Measurements from ENCODE around the gene STOX1. TPM values are rescaled to one million over a fixed set of nuclear protein-coding genes. Genes with fewer than 3 reads are reported as not detected.

The STOX1 gene
- total RNA-seq, 1 experiment from 2014 or later, result 1.9 TPM

DNA sequence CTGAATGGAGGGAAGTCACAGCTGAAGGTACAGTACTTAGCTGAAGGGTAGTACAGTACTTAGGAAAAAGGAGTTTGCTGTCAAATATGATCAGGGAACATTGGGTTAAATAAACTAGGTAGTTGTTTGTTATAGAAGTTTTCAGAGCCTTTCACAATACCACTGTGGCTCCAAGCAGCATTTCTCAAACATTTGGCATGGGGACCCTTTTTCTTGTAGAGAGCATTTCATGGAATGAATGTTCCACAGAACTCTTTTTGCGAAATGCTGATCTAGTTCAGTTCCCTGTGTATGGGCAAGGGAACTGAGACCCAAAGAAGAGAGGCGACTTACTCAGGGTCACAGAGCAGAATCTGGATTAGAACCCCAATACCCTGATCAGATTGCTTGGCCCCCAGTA lies 42.3 kb downstream of the STOX1 start:
- DNase-seq (ENCODE audit: low spot score) (no peak), ATAC-seq (no peak)
- Mint-ChIP-seq H3K4me3 (no peak overlapping the region), H3K36me3 (peaks cover 22% of the 10 kb centered on the region), H3K27ac (no peak overlapping the region), H3K4me1 (peaks cover 27% of the 10 kb centered on the region), H3K9me3 (peaks cover 32% of the 10 kb centered on the region), H3K27me3 (ENCODE audit: low read depth) (peaks cover 13% of the 10 kb centered on the region)
- CTCF ChIA-PET, result no interaction called here
- POLR2A ChIA-PET, result no interaction called here
- TF ChIP-seq SP1 (CRISPR knock-in tag; conservative IDR thresholded peaks at IDR 0.05) (no peak), GRHL2 (CRISPR knock-in tag; IDR thresholded peaks at IDR 0.05; ENCODE audit: insufficient replicate concordance, severe bottlenecking) (no peak), NR3C1 (CRISPR knock-in tag; conservative IDR thresholded peaks at IDR 0.05; ENCODE audit: low read depth) (no peak), RELA (CRISPR knock-in tag; IDR thresholded peaks at IDR 0.05; ENCODE audit: borderline replicate concordance) (no peak), JAZF1 (CRISPR knock-in tag; IDR thresholded peaks at IDR 0.05) (no peak), FOXJ3 (CRISPR knock-in tag; IDR thresholded peaks at IDR 0.05; ENCODE audit: borderline replicate concordance) (no peak), ZNF219 (CRISPR knock-in tag; IDR thresholded peaks at IDR 0.05; ENCODE audit: borderline replicate concordance) (no peak), OVOL2 (CRISPR knock-in tag; IDR thresholded peaks at IDR 0.05; ENCODE audit: borderline replicate concordance) (no peak), FOXP1 (CRISPR knock-in tag; IDR thresholded peaks at IDR 0.05; ENCODE audit: borderline replicate concordance) (no peak), ETV6 (CRISPR knock-in tag; IDR thresholded peaks at IDR 0.05) (no peak), TEAD4 (CRISPR knock-in tag; IDR thresholded peaks at IDR 0.05) (no peak)
- TF ChIP-seq, protein P1, sequence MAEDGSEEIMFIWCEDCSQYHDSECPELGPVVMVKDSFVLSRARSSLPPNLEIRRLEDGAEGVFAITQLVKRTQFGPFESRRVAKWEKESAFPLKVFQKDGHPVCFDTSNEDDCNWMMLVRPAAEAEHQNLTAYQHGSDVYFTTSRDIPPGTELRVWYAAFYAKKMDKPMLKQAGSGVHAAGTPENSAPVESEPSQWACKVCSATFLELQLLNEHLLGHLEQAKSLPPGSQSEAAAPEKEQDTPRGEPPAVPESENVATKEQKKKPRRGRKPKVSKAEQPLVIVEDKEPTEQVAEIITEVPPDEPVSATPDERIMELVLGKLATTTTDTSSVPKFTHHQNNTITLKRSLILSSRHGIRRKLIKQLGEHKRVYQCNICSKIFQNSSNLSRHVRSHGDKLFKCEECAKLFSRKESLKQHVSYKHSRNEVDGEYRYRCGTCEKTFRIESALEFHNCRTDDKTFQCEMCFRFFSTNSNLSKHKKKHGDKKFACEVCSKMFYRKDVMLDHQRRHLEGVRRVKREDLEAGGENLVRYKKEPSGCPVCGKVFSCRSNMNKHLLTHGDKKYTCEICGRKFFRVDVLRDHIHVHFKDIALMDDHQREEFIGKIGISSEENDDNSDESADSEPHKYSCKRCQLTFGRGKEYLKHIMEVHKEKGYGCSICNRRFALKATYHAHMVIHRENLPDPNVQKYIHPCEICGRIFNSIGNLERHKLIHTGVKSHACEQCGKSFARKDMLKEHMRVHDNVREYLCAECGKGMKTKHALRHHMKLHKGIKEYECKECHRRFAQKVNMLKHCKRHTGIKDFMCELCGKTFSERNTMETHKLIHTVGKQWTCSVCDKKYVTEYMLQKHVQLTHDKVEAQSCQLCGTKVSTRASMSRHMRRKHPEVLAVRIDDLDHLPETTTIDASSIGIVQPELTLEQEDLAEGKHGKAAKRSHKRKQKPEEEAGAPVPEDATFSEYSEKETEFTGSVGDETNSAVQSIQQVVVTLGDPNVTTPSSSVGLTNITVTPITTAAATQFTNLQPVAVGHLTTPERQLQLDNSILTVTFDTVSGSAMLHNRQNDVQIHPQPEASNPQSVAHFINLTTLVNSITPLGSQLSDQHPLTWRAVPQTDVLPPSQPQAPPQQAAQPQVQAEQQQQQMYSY (CRISPR knock-in tag; IDR thresholded peaks at IDR 0.05), result no peak
- TF ChIP-seq, protein P2, sequence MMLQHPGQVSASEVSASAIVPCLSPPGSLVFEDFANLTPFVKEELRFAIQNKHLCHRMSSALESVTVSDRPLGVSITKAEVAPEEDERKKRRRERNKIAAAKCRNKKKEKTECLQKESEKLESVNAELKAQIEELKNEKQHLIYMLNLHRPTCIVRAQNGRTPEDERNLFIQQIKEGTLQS (CRISPR knock-in tag; conservative IDR thresholded peaks at IDR 0.05), result no peak
- TF ChIP-seq, protein P3, sequence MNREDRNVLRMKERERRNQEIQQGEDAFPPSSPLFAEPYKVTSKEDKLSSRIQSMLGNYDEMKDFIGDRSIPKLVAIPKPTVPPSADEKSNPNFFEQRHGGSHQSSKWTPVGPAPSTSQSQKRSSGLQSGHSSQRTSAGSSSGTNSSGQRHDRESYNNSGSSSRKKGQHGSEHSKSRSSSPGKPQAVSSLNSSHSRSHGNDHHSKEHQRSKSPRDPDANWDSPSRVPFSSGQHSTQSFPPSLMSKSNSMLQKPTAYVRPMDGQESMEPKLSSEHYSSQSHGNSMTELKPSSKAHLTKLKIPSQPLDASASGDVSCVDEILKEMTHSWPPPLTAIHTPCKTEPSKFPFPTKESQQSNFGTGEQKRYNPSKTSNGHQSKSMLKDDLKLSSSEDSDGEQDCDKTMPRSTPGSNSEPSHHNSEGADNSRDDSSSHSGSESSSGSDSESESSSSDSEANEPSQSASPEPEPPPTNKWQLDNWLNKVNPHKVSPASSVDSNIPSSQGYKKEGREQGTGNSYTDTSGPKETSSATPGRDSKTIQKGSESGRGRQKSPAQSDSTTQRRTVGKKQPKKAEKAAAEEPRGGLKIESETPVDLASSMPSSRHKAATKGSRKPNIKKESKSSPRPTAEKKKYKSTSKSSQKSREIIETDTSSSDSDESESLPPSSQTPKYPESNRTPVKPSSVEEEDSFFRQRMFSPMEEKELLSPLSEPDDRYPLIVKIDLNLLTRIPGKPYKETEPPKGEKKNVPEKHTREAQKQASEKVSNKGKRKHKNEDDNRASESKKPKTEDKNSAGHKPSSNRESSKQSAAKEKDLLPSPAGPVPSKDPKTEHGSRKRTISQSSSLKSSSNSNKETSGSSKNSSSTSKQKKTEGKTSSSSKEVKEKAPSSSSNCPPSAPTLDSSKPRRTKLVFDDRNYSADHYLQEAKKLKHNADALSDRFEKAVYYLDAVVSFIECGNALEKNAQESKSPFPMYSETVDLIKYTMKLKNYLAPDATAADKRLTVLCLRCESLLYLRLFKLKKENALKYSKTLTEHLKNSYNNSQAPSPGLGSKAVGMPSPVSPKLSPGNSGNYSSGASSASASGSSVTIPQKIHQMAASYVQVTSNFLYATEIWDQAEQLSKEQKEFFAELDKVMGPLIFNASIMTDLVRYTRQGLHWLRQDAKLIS (CRISPR knock-in tag; IDR thresholded peaks at IDR 0.05; ENCODE audit: borderline replicate concordance), result no peak
- TF ChIP-seq, protein P4, sequence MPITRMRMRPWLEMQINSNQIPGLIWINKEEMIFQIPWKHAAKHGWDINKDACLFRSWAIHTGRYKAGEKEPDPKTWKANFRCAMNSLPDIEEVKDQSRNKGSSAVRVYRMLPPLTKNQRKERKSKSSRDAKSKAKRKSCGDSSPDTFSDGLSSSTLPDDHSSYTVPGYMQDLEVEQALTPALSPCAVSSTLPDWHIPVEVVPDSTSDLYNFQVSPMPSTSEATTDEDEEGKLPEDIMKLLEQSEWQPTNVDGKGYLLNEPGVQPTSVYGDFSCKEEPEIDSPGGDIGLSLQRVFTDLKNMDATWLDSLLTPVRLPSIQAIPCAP (CRISPR knock-in tag; IDR thresholded peaks at IDR 0.05), result no peak
- TF ChIP-seq, protein P5, sequence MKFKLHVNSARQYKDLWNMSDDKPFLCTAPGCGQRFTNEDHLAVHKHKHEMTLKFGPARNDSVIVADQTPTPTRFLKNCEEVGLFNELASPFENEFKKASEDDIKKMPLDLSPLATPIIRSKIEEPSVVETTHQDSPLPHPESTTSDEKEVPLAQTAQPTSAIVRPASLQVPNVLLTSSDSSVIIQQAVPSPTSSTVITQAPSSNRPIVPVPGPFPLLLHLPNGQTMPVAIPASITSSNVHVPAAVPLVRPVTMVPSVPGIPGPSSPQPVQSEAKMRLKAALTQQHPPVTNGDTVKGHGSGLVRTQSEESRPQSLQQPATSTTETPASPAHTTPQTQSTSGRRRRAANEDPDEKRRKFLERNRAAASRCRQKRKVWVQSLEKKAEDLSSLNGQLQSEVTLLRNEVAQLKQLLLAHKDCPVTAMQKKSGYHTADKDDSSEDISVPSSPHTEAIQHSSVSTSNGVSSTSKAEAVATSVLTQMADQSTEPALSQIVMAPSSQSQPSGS (CRISPR knock-in tag; IDR thresholded peaks at IDR 0.05; ENCODE audit: borderline replicate concordance, low read depth), result no peak

DNA sequence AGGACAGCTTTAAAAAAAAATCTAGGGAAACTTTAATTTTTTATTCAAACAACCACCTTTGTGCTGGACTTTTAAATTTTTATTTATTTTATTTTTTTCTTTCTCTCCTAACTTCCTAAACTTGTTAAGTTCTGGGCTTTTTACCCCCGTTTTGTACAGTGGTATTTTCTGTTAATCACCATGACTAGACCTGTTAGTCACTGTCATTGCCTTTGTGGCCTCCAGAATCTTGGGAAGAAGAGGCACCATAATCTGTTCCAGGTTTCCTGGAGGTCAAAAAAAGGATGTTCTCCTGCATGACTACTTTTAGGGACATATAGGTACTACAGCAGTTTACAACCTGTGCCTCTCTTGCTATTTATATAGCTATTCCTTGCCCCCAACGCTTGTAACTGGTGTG lies 42.7 kb downstream of the STOX1 start:
- DNase-seq (ENCODE audit: low spot score) (no peak), ATAC-seq (no peak)
- Mint-ChIP-seq H3K9me3 (peaks cover 32% of the 10 kb centered on the region), H3K36me3 (peaks cover 22% of the 10 kb centered on the region), H3K4me3 (no peak overlapping the region), H3K27me3 (ENCODE audit: low read depth) (peaks cover 13% of the 10 kb centered on the region), H3K4me1 (peaks cover 27% of the 10 kb centered on the region), H3K27ac (no peak overlapping the region)
- ChIA-PET CTCF (no interaction called here), POLR2A (no interaction called here)
- TF ChIP-seq, protein P3 (CRISPR knock-in tag; IDR thresholded peaks at IDR 0.05; ENCODE audit: borderline replicate concordance), result no peak
- no peak for TF ChIP-seq GTF2I (CRISPR knock-in tag; conservative IDR thresholded peaks at IDR 0.05)
- TF ChIP-seq MXD4 (CRISPR knock-in tag; IDR thresholded peaks at IDR 0.05; ENCODE audit: borderline replicate concordance), result no peak
- TF ChIP-seq, protein P6, sequence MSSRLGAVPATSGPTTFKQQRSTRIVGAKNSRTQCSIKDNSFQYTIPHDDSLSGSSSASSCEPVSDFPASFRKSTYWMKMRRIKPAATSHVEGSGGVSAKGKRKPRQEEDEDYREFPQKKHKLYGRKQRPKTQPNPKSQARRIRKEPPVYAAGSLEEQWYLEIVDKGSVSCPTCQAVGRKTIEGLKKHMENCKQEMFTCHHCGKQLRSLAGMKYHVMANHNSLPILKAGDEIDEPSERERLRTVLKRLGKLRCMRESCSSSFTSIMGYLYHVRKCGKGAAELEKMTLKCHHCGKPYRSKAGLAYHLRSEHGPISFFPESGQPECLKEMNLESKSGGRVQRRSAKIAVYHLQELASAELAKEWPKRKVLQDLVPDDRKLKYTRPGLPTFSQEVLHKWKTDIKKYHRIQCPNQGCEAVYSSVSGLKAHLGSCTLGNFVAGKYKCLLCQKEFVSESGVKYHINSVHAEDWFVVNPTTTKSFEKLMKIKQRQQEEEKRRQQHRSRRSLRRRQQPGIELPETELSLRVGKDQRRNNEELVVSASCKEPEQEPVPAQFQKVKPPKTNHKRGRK (CRISPR knock-in tag; IDR thresholded peaks at IDR 0.05; ENCODE audit: borderline replicate concordance), result no peak
- no peak for TF ChIP-seq JAZF1 (CRISPR knock-in tag; IDR thresholded peaks at IDR 0.05)

Measured in WTC11 (cell line).